Thoracic aorta (tissue), 2 donors: Measurements from ENCODE around the gene LRRC43. TPM values are rescaled to one million over a fixed set of nuclear protein-coding genes. Genes with fewer than 3 reads are reported as not detected.

Source experiments
- ATAC-seq: fragments of 150-250 bp; one replicate; pipeline ENCODE4 v1.8.0; 2017; ENCODE audit warnings: low read depth; ENCODE audit not compliant: insufficient number of reproducible peaks, low FRiP score
- DNase-seq: peaks from one replicate; pipeline ENCODE4 v3.0.0-alpha.2; 2020; ENCODE audit warnings: low spot score
- H3K27ac ChIP-seq, 2 donors: fragments of 200-600 bp; sonication (generic); 1 replicate in 1 of 2; 2 replicates in 1 of 2; pipeline ENCODE4 v1.5.1; 2016; ENCODE audit warnings: mild to moderate bottlenecking in 2 of 2, moderate library complexity in 2 of 2
- H3K27me3 ChIP-seq: fragments of 200-600 bp; sonication (generic); replicated peaks from 2 replicates; pipeline ENCODE4 v1.6.0; 2016; ENCODE audit warnings: mild to moderate bottlenecking; ENCODE audit not compliant: insufficient read depth
- H3K36me3 ChIP-seq: fragments of 200-600 bp; sonication (generic); one replicate; pipeline ENCODE4 v1.5.1; 2016
- H3K4me1 ChIP-seq, 2 donors: fragments of 200-600 bp; sonication (generic); 1 replicate in 1 of 2; 2 replicates in 1 of 2; pipeline versions ENCODE4 v1.5.1 to v1.6.0; 2016; ENCODE audit warnings: low read depth in 2 of 2, mild to moderate bottlenecking in 1 of 2; ENCODE audit not compliant: control insufficient read depth in 1 of 2
- H3K4me3 ChIP-seq: fragments of 200-600 bp; sonication (generic); 2 replicates; pipeline ENCODE4 v1.5.1; 2016; ENCODE audit warnings: mild to moderate bottlenecking
- H3K9me3 ChIP-seq: fragments of 200-600 bp; sonication (generic); 2 replicates; pipeline ENCODE4 v1.5.1; 2016
- total RNA-seq, 2 donors: library from RNA; depleted of rRNA; stranded (reverse); fragments of >200 nt; gene quantifications; one replicate each; pipeline versions ENCODE4 v1.1.0 to v1.2.3, GENCODE V29; 2016
- TF ChIP-seq, protein P1 (sequence below): fragments of 200-600 bp; sonication (generic); IDR thresholded peaks from one replicate; pipeline ENCODE4 v1.5.1; 2019; ENCODE audit warnings: antibody characterized with exemption

Gene LRRC43
- total RNA-seq, 2 donors from 2014 or later = not detected

DNA sequence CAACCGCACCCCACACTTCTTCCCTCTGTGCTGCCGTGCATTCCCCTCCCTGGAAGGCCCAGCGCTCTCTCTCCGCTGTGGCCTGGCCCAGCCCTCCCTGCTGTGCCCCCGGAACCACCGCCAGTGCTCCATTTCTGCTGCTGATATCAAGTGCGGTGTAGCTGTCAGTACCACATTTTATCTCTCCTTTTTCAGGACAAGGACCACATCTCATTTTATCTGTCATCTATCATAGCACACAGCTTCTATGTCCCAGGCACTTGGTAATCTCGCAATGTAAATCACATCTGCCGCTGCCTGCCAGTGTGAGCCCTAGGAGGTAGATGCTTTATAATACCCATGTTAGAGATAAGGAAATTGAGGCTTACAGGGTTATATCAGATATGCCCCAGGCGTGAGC lies 27.2 kb upstream of the LRRC43 start:
- no peak overlapping the region for H3K27ac ChIP-seq
- no peaks in the 10 kb centered on the region for H3K4me1 ChIP-seq
- DNase-seq (no peak), ATAC-seq (no peak)
- no peaks in the 10 kb centered on the region for H3K36me3 ChIP-seq
- no peaks in the 10 kb centered on the region for H3K9me3 ChIP-seq
- no peaks in the 10 kb centered on the region for H3K27me3 ChIP-seq
- TF ChIP-seq, protein P1, sequence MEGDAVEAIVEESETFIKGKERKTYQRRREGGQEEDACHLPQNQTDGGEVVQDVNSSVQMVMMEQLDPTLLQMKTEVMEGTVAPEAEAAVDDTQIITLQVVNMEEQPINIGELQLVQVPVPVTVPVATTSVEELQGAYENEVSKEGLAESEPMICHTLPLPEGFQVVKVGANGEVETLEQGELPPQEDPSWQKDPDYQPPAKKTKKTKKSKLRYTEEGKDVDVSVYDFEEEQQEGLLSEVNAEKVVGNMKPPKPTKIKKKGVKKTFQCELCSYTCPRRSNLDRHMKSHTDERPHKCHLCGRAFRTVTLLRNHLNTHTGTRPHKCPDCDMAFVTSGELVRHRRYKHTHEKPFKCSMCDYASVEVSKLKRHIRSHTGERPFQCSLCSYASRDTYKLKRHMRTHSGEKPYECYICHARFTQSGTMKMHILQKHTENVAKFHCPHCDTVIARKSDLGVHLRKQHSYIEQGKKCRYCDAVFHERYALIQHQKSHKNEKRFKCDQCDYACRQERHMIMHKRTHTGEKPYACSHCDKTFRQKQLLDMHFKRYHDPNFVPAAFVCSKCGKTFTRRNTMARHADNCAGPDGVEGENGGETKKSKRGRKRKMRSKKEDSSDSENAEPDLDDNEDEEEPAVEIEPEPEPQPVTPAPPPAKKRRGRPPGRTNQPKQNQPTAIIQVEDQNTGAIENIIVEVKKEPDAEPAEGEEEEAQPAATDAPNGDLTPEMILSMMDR = no peak
- no peak overlapping the region for H3K4me3 ChIP-seq

- ATAC-seq = no peak
- Histone ChIP-seq H3K27me3 (no peaks in the 10 kb centered on the region), H3K36me3 (no peaks in the 10 kb centered on the region), H3K27ac (no peak overlapping the region), H3K4me3 (no peak overlapping the region), H3K4me1 (no peaks in the 10 kb centered on the region), H3K9me3 (no peaks in the 10 kb centered on the region)
- no peak for DNase-seq
- TF ChIP-seq, protein P1 = no peak
These were observed 24.1 kb upstream of the LRRC43 start for GRCh38 chr12:122158700-122159285.

DNA sequence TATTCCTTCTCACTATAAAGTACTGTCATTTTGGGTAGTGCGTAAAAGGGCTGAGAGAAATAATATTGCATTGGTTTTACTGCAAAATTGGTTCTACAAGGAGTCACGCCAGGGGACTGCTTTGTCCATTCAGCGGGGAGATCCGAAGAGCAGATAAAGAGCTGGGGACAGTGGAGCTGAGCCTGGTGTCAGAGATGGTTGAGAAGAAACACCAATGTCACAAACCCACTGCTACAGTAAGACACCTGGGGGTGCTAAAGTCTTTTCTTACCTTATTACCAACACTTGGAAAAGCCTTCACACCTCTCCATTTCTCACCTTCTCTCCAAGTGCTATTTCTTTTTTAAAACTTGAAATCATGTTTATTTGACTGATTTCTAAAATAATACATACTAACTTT lies 23.0 kb upstream of the LRRC43 start:
- no peaks in the 10 kb centered on the region for H3K4me1 ChIP-seq
- no peaks in the 10 kb centered on the region for H3K27me3 ChIP-seq
- TF ChIP-seq, protein P1 = no peak
- H3K27ac ChIP-seq = no peak overlapping the region
- H3K4me3 ChIP-seq = no peak overlapping the region
- DNase-seq = no peak
- no peaks in the 10 kb centered on the region for H3K36me3 ChIP-seq
- no peaks in the 10 kb centered on the region for H3K9me3 ChIP-seq
- ATAC-seq = no peak

DNA sequence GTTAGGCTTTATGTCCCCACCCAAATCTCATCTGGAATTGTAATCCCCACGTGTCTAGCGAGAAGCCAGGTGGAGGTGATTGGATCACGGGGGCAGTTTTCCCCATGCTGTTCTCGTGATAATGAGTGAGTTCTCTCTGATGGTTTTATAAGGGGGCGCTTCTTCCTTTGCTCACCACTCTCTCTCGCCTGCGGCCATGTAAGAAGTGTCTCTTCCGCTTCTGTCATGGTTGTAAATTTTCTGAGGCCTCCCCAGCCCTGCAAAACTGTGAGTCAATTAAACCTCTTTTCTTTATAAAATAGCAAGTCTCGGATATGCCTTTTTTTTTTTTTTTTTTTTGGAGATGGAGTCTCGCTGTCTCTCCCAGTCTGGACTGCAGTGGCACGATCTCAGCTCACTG lies 22.2 kb upstream of the LRRC43 start:
- H3K9me3 ChIP-seq = no peaks in the 10 kb centered on the region
- H3K4me3 ChIP-seq = no peak overlapping the region
- no peaks in the 10 kb centered on the region for H3K36me3 ChIP-seq
- TF ChIP-seq, protein P1 = no peak
- DNase-seq (no peak), ATAC-seq (no peak)
- no peak overlapping the region for H3K27ac ChIP-seq
- no peaks in the 10 kb centered on the region for H3K4me1 ChIP-seq
- H3K27me3 ChIP-seq = no peaks in the 10 kb centered on the region

DNA sequence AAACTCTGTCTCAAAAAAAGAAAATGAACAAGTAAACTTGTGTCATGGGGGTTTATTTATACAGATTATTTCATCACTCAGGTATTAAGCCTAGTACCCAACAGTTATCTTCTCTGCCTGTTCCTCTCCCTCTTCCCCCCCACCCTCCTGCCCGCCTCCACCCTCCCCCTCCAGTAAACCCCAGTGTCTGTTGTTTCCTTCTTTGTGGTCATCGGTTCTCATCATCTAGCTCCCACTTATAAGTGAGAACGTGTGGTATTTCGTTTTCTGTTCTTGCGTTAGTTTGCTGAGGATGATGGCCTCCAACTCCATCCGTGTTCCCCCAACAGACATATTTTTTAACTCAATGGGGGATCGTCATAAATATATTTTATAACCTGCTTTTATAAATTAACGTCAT lies 21.2 kb upstream of the LRRC43 start:
- Histone ChIP-seq H3K4me1 (no peaks in the 10 kb centered on the region), H3K9me3 (no peaks in the 10 kb centered on the region), H3K27me3 (no peaks in the 10 kb centered on the region), H3K27ac (no peak overlapping the region), H3K4me3 (no peak overlapping the region), H3K36me3 (no peaks in the 10 kb centered on the region)
- ATAC-seq = no peak
- DNase-seq = no peak
- TF ChIP-seq, protein P1 = no peak
